HL-60 (cell line): ENCODE results near the gene E2F4.

Experiments
- DNase-seq, 2 experiments: peaks; one replicate each; pipeline ENCODE4 v3.0.0-alpha.2; 2010 to 2020; ENCODE audit warnings: low read depth in 1 of 2, low spot score in 1 of 2
- H3K27ac ChIP-seq: fragments of 250-450 bp; sonication (Bioruptor Pico); replicated peaks from 2 replicates; pipeline ENCODE4 v1.5.1; 2020; ENCODE audit warnings: mild to moderate bottlenecking, moderate library complexity
- H3K27me3 ChIP-seq: fragments of 250-450 bp; sonication (Bioruptor Pico); 2 replicates; pipeline ENCODE4 v1.5.1; 2021; ENCODE audit warnings: mild to moderate bottlenecking, moderate library complexity; ENCODE audit not compliant: insufficient read depth, poor library complexity, severe bottlenecking
- H3K4me3 ChIP-seq: replicated peaks from 2 replicates; pipeline ENCODE4 v1.5.1; 2011; ENCODE audit warnings: mild to moderate bottlenecking, control low read depth, low read length; ENCODE audit not compliant: insufficient read depth
- CTCF ChIP-seq: IDR thresholded peaks from one replicate; pipeline ENCODE4 v1.5.1; 2011; ENCODE audit warnings: low read length, control low read depth, inconsistent platforms; ENCODE audit not compliant: insufficient read depth
- GABPA ChIP-seq: IDR thresholded peaks from 2 replicates; pipeline ENCODE4 v1.6.1; 2012; ENCODE audit warnings: low read depth
- POLR2AphosphoS5 ChIP-seq: IDR thresholded peaks from 2 replicates; pipeline ENCODE4 v1.6.1; 2012; ENCODE audit warnings: low read depth
- REST ChIP-seq: IDR thresholded peaks from 2 replicates; pipeline ENCODE4 v1.6.1; 2012; ENCODE audit warnings: low read depth; ENCODE audit not compliant: insufficient replicate concordance
- SPI1 ChIP-seq: IDR thresholded peaks from 2 replicates; pipeline ENCODE4 v1.6.1; 2012; ENCODE audit warnings: low read depth, mild to moderate bottlenecking, borderline replicate concordance

E2F4 gene

GRCh38 chr16:67235816-67236562 is 44.0 kb downstream of the E2F4 start:
- Histone ChIP-seq H3K27ac (peak overlapping the region; percentile 7), H3K4me3 (no peak overlapping the region)
- TF ChIP-seq GABPA = no peak
- TF ChIP-seq SPI1 = no peak
- no peak for TF ChIP-seq CTCF
- TF ChIP-seq POLR2AphosphoS5 = no peak
- no peak for TF ChIP-seq REST

GRCh38 chr16:67236563-67237395 is 44.8 kb downstream of the E2F4 start:
- peak in 1 of 2 experiments; percentile 73 for DNase-seq
- TF ChIP-seq REST = no peak
- no peak for TF ChIP-seq SPI1
- TF ChIP-seq POLR2AphosphoS5 = no peak
- TF ChIP-seq GABPA = no peak

More at GRCh38 chr16:67235816-67236562, 44.0 kb downstream of the E2F4 start:
- no peaks in the 10 kb centered on the region for H3K27me3 ChIP-seq
- peak in 1 of 2 experiments; percentile 31 for DNase-seq

GRCh38 chr16:67237396-67238277 is 45.7 kb downstream of the E2F4 start:
- no peak overlapping the region for H3K4me3 ChIP-seq
- H3K27ac ChIP-seq = no peak overlapping the region

More at GRCh38 chr16:67236563-67237395, 44.8 kb downstream of the E2F4 start:
- Histone ChIP-seq H3K4me3 (no peak overlapping the region), H3K27me3 (no peaks in the 10 kb centered on the region), H3K27ac (no peak overlapping the region; the same call in 1 of the 2 replicates)

More at GRCh38 chr16:67237396-67238277, 45.7 kb downstream of the E2F4 start:
- no peaks in the 10 kb centered on the region for H3K27me3 ChIP-seq
- DNase-seq = no peak
- no peak for TF ChIP-seq GABPA
- no peak for TF ChIP-seq SPI1
- no peak for TF ChIP-seq POLR2AphosphoS5
- TF ChIP-seq CTCF = no peak
- no peak for TF ChIP-seq REST
